Tibial artery (tissue), 4 donors: Measurements from ENCODE around the gene AP2M1.

Experiments
- DNase-seq, 2 donors: peaks; one replicate each; pipeline ENCODE4 v3.0.0-alpha.2; 2019
- H3K27ac ChIP-seq, 2 donors: fragments of 200-600 bp; sonication (generic) in 1 of 2; 1 replicate in 1 of 2; 2 replicates in 1 of 2; pipeline ENCODE4 v1.5.1; 2018 to 2019; ENCODE audit warnings: mild to moderate bottlenecking in 1 of 2
- H3K27me3 ChIP-seq, 2 donors: fragments of 200-600 bp; sonication (generic) in 1 of 2; one replicate each; pipeline versions ENCODE4 v1.5.1 to v1.6.0; 2016 to 2019
- H3K36me3 ChIP-seq, 3 donors: fragments of 200-600 bp; sonication (generic) in 2 of 3; one replicate each; pipeline ENCODE4 v1.5.1; 2016 to 2019; ENCODE audit warnings: mild to moderate bottlenecking in 2 of 3
- H3K4me1 ChIP-seq, 4 donors: fragments of 200-600 bp; sonication (generic) in 2 of 4; 1 replicate in 3 of 4; 2 replicates in 1 of 4; pipeline ENCODE4 v1.5.1; 2016 to 2019
- H3K4me3 ChIP-seq, 2 donors: fragments of 200-600 bp; sonication (generic) in 1 of 2; 1 replicate in 1 of 2; 2 replicates in 1 of 2; pipeline ENCODE4 v1.5.1; 2018 to 2019; ENCODE audit warnings: mild to moderate bottlenecking in 2 of 2
- H3K9me3 ChIP-seq, 3 donors: fragments of 200-600 bp; sonication (generic) in 1 of 3; one replicate each; pipeline ENCODE4 v1.5.1; 2016 to 2019
- intact Hi-C: fragments of 100-400 bp; cut with DNase I; formaldehyde crosslinking; loops from one replicate; pipeline ENCODE4 v1.15.0; 2023; ENCODE audit warnings: low total_unique reads
- TF ChIP-seq, protein P1 (sequence below), 2 experiments: fragments of 200-600 bp in 1 of 2; fragments of 450-650 bp in 1 of 2; IDR thresholded peaks; one replicate each; pipeline ENCODE4 v1.5.1; 2017 to 2019; ENCODE audit warnings: antibody characterized with exemption in 2 of 2, mild to moderate bottlenecking in 1 of 2, moderate library complexity in 1 of 2

AP2M1 gene

DNA sequence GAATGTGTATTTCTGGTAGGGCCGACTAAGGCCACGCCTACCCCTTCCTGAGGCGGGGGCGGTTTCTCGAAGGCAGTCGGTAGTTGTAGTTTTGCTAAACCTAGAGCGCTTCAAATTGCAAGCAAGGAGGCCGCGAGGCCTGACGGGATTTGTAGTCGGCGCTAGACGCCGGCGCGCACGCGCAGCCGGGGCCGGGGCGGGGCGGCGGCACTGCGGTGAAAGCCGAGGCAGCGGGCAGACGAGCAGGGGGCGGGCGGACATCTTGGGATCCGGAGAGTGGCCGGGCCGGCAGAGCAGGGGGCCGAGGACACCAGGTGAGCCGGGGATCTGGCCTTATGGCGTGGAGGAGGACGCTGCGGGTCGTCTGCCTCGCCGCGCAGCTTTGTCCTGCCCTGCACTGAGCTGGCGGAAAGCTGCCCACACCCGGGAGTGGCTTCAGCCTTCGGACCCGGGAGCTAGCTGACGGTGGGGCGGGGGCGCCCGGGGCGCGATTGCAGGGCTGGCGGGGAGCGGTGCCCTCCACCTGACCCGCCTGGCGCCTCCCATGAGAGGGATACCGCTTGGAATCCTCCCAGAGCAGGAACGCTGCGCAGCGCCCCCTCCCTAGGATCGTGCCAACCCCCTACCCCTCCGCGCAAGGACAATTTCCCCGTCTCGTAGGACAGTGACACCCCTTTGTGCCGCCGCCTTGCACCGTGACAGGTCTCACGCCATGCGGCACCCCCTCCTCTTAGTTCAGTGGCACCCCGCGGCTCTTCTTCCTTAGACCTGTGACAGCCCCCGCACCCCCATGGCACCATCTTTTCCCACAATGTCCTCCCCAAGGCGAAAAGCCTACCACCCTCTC is at the start of gene AP2M1:
TSS of gene AP2M1 (plus strand) at position 210 of the 847 bp plus-strand sequence. CDS start 2,139 bp downstream, outside the sequence.
- peaks cover 0 to 37% (median 28%) of the 10 kb centered on the region in 4 donors for H3K4me1 ChIP-seq
- TF ChIP-seq, protein P1, sequence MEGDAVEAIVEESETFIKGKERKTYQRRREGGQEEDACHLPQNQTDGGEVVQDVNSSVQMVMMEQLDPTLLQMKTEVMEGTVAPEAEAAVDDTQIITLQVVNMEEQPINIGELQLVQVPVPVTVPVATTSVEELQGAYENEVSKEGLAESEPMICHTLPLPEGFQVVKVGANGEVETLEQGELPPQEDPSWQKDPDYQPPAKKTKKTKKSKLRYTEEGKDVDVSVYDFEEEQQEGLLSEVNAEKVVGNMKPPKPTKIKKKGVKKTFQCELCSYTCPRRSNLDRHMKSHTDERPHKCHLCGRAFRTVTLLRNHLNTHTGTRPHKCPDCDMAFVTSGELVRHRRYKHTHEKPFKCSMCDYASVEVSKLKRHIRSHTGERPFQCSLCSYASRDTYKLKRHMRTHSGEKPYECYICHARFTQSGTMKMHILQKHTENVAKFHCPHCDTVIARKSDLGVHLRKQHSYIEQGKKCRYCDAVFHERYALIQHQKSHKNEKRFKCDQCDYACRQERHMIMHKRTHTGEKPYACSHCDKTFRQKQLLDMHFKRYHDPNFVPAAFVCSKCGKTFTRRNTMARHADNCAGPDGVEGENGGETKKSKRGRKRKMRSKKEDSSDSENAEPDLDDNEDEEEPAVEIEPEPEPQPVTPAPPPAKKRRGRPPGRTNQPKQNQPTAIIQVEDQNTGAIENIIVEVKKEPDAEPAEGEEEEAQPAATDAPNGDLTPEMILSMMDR (IDR thresholded peaks at IDR 0.05) = no peak
- intact Hi-C loops = loop anchor here (2.0 kb wide), 2 partner anchors 20 to 74 kb away; partner anchors contain the start of genes ALG3, DVL3 and EEF1AKMT4
- peak within 1 kb of the TSS; percentile 97 to 99 for H3K27ac ChIP-seq
- no peaks in the 10 kb centered on the region for H3K27me3 ChIP-seq
- H3K4me3 ChIP-seq = peak within 1 kb of the TSS; percentile 95 to 100
- peaks cover 43 to 65% (median 55%) of the 10 kb centered on the region in 3 donors for H3K36me3 ChIP-seq
- no peaks in the 10 kb centered on the region for H3K9me3 ChIP-seq
- peak; percentile 99 for DNase-seq

DNA sequence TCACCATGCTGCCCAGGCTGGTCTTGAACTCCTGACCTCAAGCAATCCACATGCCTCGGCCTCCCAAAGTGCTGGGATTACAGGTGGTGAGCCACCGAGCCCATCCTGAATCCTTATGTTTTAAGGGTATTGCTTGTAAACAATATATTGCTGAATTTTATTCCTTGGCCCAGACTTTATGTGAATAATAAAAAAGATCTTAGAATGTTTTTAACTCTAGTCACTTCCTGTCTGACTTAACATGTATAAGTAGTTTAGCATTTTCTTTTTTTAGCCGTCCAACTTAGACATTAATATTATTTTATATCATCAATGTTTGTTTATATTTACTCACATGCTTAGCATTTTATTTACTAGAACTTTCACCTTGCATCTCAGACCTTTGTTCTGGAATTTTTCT is 48.6 kb upstream of the AP2M1 start:
- Histone ChIP-seq H3K27me3 (no peaks in the 10 kb centered on the region), H3K4me1 (no peaks in the 10 kb centered on the region), H3K27ac (no peak overlapping the region), H3K4me3 (no peak overlapping the region), H3K9me3 (no peaks in the 10 kb centered on the region), H3K36me3 (no peaks in the 10 kb centered on the region)
- DNase-seq = no peak
- TF ChIP-seq, protein P1 (IDR thresholded peaks at IDR 0.05) = no peak
- intact Hi-C loops = no loop called here

DNA sequence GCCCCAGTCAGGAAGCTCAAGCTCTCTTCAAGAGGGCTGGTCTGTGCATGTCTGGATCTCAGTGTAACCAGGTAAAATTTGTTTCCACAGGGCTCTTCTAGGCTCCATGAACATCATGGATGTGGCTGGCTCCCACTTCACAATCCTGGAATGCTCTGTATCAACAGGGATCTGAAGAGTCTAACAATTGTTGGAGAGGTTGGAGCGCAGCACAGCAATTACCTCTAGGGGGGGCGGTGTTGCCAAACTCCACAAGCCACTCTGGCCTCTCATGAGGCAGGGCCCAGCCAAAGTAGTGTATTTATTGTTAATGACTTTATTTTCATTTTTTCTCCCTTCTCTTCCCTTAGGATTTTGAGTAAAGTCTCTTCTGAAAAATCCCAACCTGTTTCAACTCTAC is 45.6 kb upstream of the AP2M1 start:
- Histone ChIP-seq H3K4me1 (peaks cover 0 to 5% (median 0%) of the 10 kb centered on the region in 4 donors), H3K27ac (no peak overlapping the region), H3K27me3 (no peaks in the 10 kb centered on the region), H3K36me3 (no peaks in the 10 kb centered on the region), H3K9me3 (no peaks in the 10 kb centered on the region), H3K4me3 (no peak overlapping the region)
- DNase-seq = no peak
- TF ChIP-seq, protein P1 (IDR thresholded peaks at IDR 0.05) = no peak
- intact Hi-C loops = no loop called here

DNA sequence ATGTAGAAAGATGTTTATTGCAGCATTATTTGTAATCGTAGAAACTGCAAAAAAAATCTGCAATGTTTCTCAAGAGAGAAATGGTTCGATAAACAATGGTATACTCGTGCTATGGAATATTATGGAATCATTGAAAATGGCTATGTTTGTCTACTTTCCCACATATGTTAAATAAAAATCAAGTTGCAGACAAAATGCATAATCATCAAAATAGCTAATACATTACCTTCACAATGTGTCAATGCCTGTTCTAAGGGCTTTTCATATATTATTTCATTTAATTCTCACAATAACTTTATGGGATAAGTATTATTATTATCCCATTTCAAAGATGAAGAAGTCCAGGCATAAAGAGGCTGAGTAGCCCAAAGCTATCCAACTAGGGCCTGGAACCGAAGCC is 41.7 kb upstream of the AP2M1 start:
- TF ChIP-seq, protein P1 (IDR thresholded peaks at IDR 0.05) = no peak
- Histone ChIP-seq H3K27me3 (no peaks in the 10 kb centered on the region), H3K4me1 (peaks cover 0 to 25% (median 11%) of the 10 kb centered on the region in 4 donors), H3K4me3 (no peak overlapping the region), H3K9me3 (no peaks in the 10 kb centered on the region), H3K36me3 (peaks cover 0 to 6% (median 4%) of the 10 kb centered on the region in 3 donors), H3K27ac (no peak overlapping the region)
- DNase-seq = no peak
- intact Hi-C loops = no loop called here

DNA sequence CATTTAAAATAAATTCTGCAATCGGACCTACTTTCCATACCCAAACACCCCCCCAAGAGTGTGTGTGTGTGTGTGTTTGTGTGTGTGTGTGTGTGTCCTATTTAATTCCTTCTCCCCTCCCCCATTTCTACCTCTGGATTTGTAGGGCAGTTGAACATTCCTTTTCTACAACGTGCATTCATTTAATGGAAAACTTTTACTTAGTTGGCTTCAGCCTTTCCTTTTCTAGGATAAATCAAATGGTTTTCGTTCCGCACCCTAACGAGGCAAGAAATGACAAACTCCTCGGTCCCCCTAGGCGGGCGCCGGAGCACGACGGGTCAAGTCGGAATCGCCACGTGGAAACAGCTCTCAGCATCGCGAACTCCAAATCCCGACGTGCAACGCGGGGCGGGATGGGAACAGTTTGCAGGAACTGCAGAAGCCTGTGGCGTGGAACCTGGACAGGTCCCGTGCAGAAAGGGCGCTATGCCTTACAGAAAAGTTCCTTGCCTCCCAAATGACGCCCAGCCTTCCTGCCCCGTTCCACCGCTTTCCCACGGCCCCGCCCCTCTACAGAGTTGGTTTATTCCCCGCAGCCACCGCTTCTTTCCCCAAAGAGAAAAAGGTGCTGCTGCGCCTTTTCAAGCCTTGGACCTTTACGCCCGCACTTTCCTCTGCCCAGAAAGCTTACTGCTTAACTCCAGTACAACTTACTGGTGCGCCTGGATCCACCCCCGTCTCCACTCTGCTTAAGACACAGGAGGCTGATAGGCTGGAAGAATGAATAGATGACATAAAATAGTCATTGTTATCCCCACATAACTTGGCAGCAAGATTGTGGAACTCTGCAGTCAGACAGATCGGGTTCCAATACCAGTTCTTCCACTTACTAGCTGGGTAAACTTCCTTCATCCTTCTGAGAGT is 40.6 kb upstream of the AP2M1 start:
- no peaks in the 10 kb centered on the region for H3K9me3 ChIP-seq
- intact Hi-C loops = loop anchor here (2.0 kb wide), 1 partner anchor 23 kb away; no protein-coding TSS in a partner anchor
- no peaks in the 10 kb centered on the region for H3K27me3 ChIP-seq
- peaks cover 0 to 25% (median 11%) of the 10 kb centered on the region in 4 donors for H3K4me1 ChIP-seq
- peak overlapping the region; percentile 86 to 95 for H3K27ac ChIP-seq
- H3K4me3 ChIP-seq = peak overlapping the region; percentile 74 to 93
- H3K36me3 ChIP-seq = peaks cover 0 to 18% (median 12%) of the 10 kb centered on the region in 3 donors
- TF ChIP-seq, protein P1 (IDR thresholded peaks at IDR 0.05) = no peak
- peak; percentile 90 to 92 for DNase-seq
